Activated CD4-positive, alpha-beta T cell treated with anti-CD3 and anti-CD28 coated beads, Interleukin-2, amount 10 ng/mL, durations not matched to agents 24 days and 14 days (primary cell): ENCODE measurements around the gene CGB2. TPM values are rescaled to one million over a fixed set of nuclear protein-coding genes. Genes with fewer than 3 reads are reported as not detected.
A peak's percentile ranks its signal among the peaks of the same experiment; 100 is the strongest.
"Not testable (repeated sequence)": the region's sequence is repeated elsewhere in the genome, so short reads cannot be mapped to it uniquely, and the experiment has no call there.

ENCODE experiments used
- DNase-seq: peaks from one replicate; pipeline ENCODE4 v3.0.0; 2022
- H3K27ac Mint-ChIP-seq: one replicate; pipeline ENCODE4 v1.8.0; 2022; ENCODE audit warnings: mild to moderate bottlenecking, mixed read lengths
- H3K27me3 Mint-ChIP-seq: one replicate; pipeline ENCODE4 v1.8.0; 2022; ENCODE audit warnings: mixed read lengths
- H3K36me3 Mint-ChIP-seq: one replicate; pipeline ENCODE4 v1.8.0; 2022; ENCODE audit warnings: low read depth, mild to moderate bottlenecking, mixed read lengths
- H3K4me1 Mint-ChIP-seq: one replicate; pipeline ENCODE4 v1.8.0; 2021; ENCODE audit warnings: mixed read lengths
- H3K4me3 Mint-ChIP-seq: one replicate; pipeline ENCODE4 v1.8.0; 2022; ENCODE audit warnings: mild to moderate bottlenecking, moderate library complexity, mixed read lengths
- H3K9me3 Mint-ChIP-seq: one replicate; pipeline ENCODE4 v1.8.0; 2021; ENCODE audit warnings: mixed read lengths
- intact Hi-C: fragments of 100-400 bp; cut with micrococcal nuclease; formaldehyde crosslinking; loops from one replicate; pipeline ENCODE4 v1.15.1; 2023
- total RNA-seq: library from RNA; stranded (reverse); gene quantifications from 2 replicates; pipeline ENCODE4 v1.2.3, GENCODE V29; 2022

Gene CGB2
- total RNA-seq, result not detected in 2 replicates

DNA sequence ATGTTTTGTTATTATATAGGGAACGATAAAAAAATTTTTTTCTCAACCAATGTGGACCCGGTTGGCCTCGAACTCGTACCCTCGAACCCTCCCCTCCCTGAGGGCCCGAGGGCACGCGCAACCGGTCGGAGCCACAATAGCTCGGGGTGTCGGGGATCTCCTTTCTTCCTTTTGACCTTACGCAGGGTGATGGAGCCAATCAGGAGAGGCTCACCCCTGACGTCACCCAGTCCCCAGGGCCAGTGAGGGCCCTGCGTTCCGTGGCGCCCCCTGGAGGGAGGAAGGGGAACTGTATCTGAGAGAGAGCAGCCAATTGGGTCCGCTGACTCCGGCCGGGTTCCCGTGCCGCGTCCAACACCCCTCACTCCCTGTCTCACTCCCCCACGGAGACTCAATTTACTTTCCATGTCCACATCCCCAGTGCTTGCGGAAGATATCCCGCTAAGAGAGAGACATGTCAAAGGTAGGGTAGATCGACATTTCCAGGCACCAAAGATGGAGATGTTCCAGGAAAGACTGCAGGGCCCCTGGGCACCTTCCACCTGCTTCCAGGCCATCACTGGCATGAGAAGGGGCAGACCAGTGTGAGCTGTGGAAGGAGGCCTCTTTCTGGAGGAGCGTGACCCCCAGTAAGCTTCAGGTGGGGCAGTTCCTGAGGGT, at the start of gene CGB2:
TSS of gene CGB2 (plus strand) at position 249 of the 660 bp plus-strand sequence. CDS start at position 455, 206 bp downstream.
- peak within 1 kb of the TSS; percentile 29 for H3K4me3 Mint-ChIP-seq
- H3K9me3 Mint-ChIP-seq, H3K4me1 Mint-ChIP-seq, intact Hi-C loops, H3K36me3 Mint-ChIP-seq, H3K27me3 Mint-ChIP-seq: not testable (repeated sequence)
- H3K27ac Mint-ChIP-seq, result peak within 1 kb of the TSS; percentile 66
- peak; percentile 89 for DNase-seq

DNA sequence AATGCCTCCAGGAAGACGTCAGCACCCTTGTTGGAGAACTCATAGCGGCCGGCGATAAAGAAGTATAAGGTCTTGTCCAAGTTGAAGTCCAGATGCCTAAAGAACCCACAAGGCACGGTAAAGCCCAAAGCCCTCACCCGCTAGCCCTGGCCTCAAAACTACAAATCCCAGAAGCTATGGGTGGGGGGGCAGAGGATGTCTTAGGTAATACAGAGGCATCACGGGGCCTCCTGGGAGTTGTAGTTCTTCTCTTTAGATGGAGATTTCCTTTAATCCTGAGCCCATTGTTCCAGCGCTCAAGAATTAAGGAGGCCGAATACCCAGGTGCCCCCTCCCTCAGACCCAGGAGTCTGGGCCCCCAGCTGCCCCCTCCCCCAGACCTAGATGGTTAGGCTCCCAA, 49.4 kb upstream of the CGB2 start:
- no peak for DNase-seq
- H3K27me3 Mint-ChIP-seq, result no peaks in the 10 kb centered on the region

DNA sequence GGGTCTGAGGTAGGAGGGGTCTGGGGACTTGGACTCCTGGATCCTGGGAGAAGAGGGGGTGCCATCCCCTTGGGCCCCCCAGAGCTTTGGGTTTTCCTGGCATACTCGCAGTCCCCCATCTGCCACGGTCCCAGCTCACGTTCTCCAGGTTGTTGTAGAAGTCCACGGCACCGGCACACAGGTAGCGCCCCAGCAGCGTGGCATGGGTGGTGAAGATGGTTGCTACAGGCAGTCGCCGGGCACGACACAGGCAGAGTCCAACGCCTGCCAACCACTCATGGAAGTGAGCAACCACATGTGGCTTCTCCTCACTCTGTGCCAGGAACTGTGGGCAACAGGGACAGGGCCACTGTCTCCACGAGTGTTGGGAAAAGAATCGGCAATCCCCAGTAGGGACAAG, 46.0 kb upstream of the CGB2 start:
- peaks cover 51% of the 10 kb centered on the region for H3K36me3 Mint-ChIP-seq
- no peak for DNase-seq
- H3K27me3 Mint-ChIP-seq, result no peaks in the 10 kb centered on the region
- intact Hi-C loops, result no loop called here
- no peak overlapping the region for H3K4me3 Mint-ChIP-seq
- peaks cover 10% of the 10 kb centered on the region for H3K4me1 Mint-ChIP-seq
- no peak overlapping the region for H3K27ac Mint-ChIP-seq
- no peaks in the 10 kb centered on the region for H3K9me3 Mint-ChIP-seq

More for the DNA sequence above, 49.4 kb upstream of the CGB2 start:
- no peak overlapping the region for H3K4me3 Mint-ChIP-seq
- intact Hi-C loops, result no loop called here
- H3K27ac Mint-ChIP-seq, result no peak overlapping the region
- peaks cover 47% of the 10 kb centered on the region for H3K36me3 Mint-ChIP-seq
- H3K4me1 Mint-ChIP-seq, result peaks cover 6% of the 10 kb centered on the region
- H3K9me3 Mint-ChIP-seq, result no peaks in the 10 kb centered on the region

DNA sequence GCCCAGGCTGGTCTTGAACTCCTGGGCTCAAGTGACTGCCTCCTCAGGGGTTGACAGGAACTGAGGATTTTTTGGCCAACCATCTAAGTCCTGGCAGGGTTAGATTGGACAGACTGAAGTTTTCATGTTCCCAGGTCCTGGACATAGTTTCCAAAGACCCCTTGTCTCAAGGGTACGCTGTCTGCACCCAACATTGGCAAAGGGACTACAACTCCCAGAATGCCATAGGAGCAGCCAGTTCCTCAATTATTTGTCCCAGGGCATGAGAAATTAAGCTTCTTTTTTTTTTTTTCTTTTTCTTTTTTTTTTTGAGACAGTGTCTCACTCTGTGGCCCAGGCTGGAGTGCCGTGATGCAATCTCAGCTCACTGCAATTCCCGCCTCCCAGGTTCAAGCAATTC, 45.5 kb upstream of the CGB2 start:
- Mint-ChIP-seq H3K4me3 (no peak overlapping the region), H3K36me3 (peaks cover 54% of the 10 kb centered on the region), H3K4me1 (peaks cover 15% of the 10 kb centered on the region), H3K9me3 (no peaks in the 10 kb centered on the region), H3K27ac (no peak overlapping the region), H3K27me3 (no peaks in the 10 kb centered on the region)
- intact Hi-C loops, result no loop called here
- DNase-seq, result no peak

DNA sequence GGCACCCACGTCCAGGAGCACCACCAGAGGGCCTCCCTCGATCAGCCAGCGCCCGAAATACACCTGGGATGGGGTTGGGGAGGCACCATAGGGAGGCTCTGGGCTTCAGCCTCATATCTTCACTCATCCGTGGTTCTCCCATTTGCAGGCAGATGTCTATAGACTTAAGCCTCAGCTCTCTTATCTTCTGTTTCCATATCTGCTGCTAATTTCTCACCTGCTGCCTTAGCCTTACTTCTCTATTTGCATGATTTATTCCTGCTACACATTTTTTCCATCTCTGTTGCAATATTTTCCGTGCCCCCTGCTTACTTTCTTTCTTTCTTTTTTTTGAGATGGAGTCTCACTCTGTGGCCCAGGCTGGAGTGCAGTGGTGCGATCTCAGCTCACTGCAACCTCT, 44.4 kb upstream of the CGB2 start:
- Mint-ChIP-seq H3K27ac (peak overlapping the region; percentile 50), H3K4me1 (peaks cover 19% of the 10 kb centered on the region), H3K4me3 (no peak overlapping the region), H3K36me3 (peaks cover 44% of the 10 kb centered on the region), H3K27me3 (no peaks in the 10 kb centered on the region), H3K9me3 (no peaks in the 10 kb centered on the region)
- DNase-seq, result no peak
- intact Hi-C loops, result no loop called here

DNA sequence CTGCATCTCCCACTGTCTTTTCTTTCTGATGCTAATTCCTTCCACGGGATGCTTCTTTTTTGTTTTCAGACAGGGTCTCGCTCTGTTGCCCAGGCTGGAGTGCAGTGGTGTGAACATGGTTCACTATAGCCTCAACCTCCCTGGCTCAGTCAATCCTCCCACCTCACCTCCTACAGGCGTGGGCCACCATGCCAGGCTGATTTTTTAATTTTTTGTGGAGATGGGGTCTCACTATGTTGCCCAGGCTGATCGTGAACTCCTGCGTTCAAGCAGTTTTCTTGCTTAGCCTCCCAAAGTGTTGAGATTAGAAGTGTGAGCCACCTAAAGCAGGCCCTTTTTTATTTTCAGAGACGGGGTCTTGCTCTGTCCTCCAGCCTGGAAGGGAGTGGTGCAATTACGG, 43.4 kb upstream of the CGB2 start:
- no peak for DNase-seq
- Mint-ChIP-seq H3K27ac (peak overlapping the region; percentile 50), H3K36me3 (peaks cover 36% of the 10 kb centered on the region), H3K27me3 (no peaks in the 10 kb centered on the region), H3K9me3 (no peaks in the 10 kb centered on the region), H3K4me3 (no peak overlapping the region), H3K4me1 (peaks cover 21% of the 10 kb centered on the region)
- intact Hi-C loops, result no loop called here

DNA sequence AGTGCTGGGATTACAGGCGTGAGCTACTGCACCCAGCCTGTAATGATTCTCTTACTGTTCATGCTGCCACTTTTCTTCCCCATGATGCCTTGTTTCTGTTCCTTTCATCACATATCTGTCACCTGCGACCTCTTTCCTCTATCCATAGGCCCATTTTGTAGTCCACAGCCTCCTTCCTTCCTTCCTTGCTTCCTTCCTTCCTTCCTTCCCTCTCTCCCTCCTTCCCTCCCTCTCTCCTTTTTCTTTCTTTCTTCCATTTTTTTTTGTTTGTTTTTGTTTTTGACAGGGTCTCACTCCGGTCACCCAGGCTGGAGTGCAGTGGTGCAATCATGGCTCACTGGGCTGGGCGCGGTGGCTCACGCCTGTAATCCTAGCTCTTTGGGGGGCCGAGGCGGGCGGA, 42.8 kb upstream of the CGB2 start:
- H3K27ac Mint-ChIP-seq, result peak overlapping the region; percentile 64
- H3K36me3 Mint-ChIP-seq, result peaks cover 35% of the 10 kb centered on the region
- H3K9me3 Mint-ChIP-seq, result no peaks in the 10 kb centered on the region
- intact Hi-C loops, result no loop called here
- peaks cover 23% of the 10 kb centered on the region for H3K4me1 Mint-ChIP-seq
- H3K4me3 Mint-ChIP-seq, result no peak overlapping the region
- DNase-seq, result no peak
- H3K27me3 Mint-ChIP-seq, result no peaks in the 10 kb centered on the region

DNA sequence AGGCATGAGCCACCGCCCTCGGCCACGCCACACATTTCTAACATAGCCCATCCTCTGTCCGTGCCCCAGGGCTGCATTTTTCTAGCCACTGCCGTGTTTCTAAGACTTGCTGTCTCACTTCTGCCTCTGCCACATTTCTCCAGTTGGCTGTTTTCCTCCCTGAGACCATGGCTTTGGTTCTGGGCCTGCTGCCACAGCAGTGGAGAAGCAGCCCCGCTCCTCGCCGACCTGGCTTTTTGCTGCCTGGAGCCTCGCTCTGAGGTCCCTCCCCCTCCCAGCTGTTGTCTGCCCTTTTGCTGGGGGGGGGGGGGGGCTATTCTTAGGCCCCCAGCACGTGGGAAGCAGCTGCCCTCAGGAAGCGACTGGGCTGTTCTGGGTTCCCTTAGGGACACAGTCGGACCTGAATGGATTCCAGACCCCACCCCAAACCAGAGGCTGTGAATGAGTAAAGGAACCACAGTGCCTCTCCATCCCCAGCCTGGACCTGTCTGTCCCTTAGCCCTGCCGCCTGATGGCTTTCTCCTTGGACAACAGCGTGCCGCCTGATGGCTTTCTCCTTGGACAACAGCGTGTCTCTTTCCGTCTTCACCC, 41.9 kb upstream of the CGB2 start:
- Mint-ChIP-seq H3K9me3 (no peaks in the 10 kb centered on the region), H3K27me3 (no peaks in the 10 kb centered on the region), H3K4me1 (peaks cover 29% of the 10 kb centered on the region), H3K36me3 (peaks cover 37% of the 10 kb centered on the region), H3K4me3 (no peak overlapping the region), H3K27ac (peak overlapping the region; percentile 48)
- no peak for DNase-seq
- intact Hi-C loops, result loop anchor here (5.0 kb wide), 1 partner anchor 352 kb away; the partner anchor contains the start of gene DBP

DNA sequence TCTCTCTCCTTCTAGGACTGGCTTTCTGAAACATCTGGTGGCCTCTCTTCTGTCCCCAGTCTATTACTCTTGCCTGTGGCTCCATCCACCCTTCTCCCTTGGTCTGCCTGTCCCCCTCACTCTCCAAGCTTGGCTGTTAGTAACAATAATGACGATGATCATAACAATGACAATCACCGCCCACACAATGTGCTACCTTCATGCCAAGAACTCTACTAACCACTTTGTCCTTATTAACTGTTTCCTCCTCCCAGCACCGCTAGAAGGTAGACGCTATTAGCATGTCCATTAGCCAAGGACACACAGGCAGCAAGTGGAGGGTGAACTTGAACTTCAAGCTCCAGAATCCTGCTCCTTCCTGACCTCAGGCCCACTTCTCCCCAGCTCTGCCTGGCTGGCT, 41.3 kb upstream of the CGB2 start:
- H3K36me3 Mint-ChIP-seq, result peaks cover 37% of the 10 kb centered on the region
- H3K9me3 Mint-ChIP-seq, result no peaks in the 10 kb centered on the region
- H3K27ac Mint-ChIP-seq, result peak overlapping the region; percentile 48
- no peaks in the 10 kb centered on the region for H3K27me3 Mint-ChIP-seq
- DNase-seq, result no peak
- H3K4me1 Mint-ChIP-seq, result peaks cover 35% of the 10 kb centered on the region
- intact Hi-C loops, result loop anchor here (5.0 kb wide), 1 partner anchor 353 kb away; the partner anchor contains the start of gene DBP
- no peak overlapping the region for H3K4me3 Mint-ChIP-seq

DNA sequence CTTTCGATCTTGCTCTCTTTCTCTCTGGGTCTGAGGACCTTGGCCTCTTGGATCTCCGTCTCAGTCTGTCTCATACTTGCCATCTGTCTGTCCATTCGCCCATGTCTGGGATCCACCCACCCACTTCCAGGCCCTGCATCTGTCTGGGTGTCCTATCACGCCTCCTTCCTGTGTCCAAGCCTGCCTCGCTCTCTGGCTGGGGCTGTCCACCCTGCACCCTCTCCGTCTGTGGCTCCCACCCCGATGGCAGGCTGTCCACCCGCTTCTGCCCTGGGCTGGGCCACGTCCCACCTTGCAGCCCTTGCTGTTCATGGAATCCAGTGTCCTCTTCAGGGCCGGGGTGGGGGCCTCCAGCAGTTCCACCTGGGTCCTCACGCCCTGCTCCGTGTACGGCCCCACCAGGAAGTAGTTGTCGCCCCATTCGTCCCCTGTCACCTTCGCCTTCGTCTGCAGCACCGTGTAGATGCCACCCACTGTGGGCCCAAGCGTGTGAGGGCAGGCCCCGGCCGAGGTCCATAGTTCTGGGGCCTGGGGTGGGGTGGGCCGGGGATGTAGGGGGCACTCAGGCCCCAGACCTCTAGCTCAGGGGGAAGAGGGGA, 40.6 kb upstream of the CGB2 start:
- peaks cover 33% of the 10 kb centered on the region for H3K36me3 Mint-ChIP-seq
- no peak overlapping the region for H3K27ac Mint-ChIP-seq
- H3K4me3 Mint-ChIP-seq, result peak overlapping the region; percentile 28
- intact Hi-C loops, result loop anchor here (5.0 kb wide), 1 partner anchor 354 kb away; the partner anchor contains the start of gene DBP
- no peak for DNase-seq
- no peaks in the 10 kb centered on the region for H3K27me3 Mint-ChIP-seq
- no peaks in the 10 kb centered on the region for H3K9me3 Mint-ChIP-seq
- peaks cover 35% of the 10 kb centered on the region for H3K4me1 Mint-ChIP-seq

DNA sequence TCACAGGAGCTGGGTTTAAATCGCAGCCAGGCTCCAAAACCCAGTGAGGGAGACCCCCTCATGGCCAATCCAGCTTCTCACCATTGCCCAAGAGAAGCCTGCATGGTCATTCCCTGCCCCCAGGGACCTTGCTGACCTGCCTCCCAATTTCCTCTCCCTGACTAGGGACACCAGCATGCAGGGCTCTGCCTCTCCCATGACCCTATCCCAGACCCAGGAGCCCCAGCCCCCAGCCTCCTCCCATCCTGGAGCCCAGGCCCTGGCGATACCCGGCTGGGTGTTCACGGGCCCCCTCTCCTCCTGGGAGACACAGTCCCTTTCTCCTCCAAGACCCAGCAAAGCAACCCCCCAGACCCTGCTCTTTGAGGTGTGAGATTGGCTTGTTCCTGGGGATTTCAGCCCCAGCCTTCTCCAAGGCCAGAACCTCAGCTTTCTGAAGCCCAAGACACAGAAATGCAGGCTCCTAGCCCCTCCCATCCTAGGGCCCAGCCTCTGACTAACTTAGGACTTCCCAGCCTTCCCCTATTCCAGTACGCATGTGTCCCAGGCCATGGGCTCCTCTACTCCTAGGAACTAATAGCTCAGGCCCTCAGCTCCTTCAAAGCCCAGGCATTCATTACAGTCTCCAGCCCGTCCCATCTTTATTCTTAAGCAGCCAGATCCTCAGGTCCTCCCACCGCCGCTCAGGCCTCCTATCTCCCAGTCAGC, 39.7 kb upstream of the CGB2 start:
- Mint-ChIP-seq H3K36me3 (peaks cover 35% of the 10 kb centered on the region), H3K9me3 (no peaks in the 10 kb centered on the region), H3K27me3 (no peaks in the 10 kb centered on the region), H3K4me3 (peak overlapping the region; percentile 92), H3K4me1 (peaks cover 38% of the 10 kb centered on the region), H3K27ac (peak overlapping the region; percentile 91)
- peak; percentile 66 for DNase-seq
- intact Hi-C loops, result loop anchor here (2.0 to 5.0 kb wide), 4 partner anchors 13 to 355 kb away; partner anchors contain the start of genes BAX, C19orf73, DBP and PPFIA3

DNA sequence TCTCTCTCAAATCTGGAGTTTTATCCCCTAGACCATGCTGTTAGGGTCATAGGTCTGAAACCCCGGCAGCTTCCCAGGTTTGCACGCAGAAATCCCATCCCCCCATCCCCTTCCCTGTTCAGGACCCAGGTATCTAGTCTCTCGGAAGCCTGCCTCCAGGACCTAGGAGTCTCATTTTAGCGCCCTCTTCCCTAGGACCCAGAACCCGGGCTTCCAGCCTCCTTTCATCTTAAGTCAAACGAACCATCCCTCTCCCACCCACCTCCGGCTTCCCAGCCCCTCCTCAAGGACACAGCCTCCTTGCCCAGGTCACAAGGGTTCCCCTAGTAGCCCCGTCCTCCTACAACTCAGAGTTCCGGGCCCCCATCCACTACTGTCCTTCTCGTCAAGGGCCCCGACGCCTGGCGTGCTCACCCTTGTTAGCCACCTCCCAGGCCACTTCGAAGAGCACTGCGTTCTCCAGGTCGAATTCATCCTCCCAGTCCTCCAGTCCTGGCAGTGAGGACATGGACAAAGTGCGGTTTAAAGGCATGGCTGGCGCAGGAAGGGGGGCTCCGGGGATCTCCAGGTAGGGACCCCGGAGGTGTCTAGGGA, 39.0 kb upstream of the CGB2 start:
- Mint-ChIP-seq H3K4me1 (peaks cover 37% of the 10 kb centered on the region), H3K27me3 (no peaks in the 10 kb centered on the region), H3K27ac (peak overlapping the region; percentile 91), H3K4me3 (peak overlapping the region; percentile 92), H3K36me3 (peaks cover 32% of the 10 kb centered on the region), H3K9me3 (no peaks in the 10 kb centered on the region)
- no peak for DNase-seq
- intact Hi-C loops, result loop anchor here (1.0 to 5.0 kb wide), 7 partner anchors 14 to 355 kb away; partner anchors contain the start of genes BAX, C19orf73, DBP and FTL
